Nephron progenitor cell (in vitro differentiated cells): Measurements from ENCODE around the gene FXYD4.
"Not testable (repeated sequence)": the region's sequence is repeated elsewhere in the genome, so short reads cannot be mapped to it uniquely, and the experiment has no call there.

Experiments used
- DNase-seq: peaks from one replicate; pipeline ENCODE4 v3.0.0; 2021
- H3K27ac Mint-ChIP-seq: 2 replicates; pipeline ENCODE4 v1.8.0; 2021; ENCODE audit warnings: mild to moderate bottlenecking, moderate library complexity, mixed read lengths
- H3K27me3 Mint-ChIP-seq: 2 replicates; pipeline ENCODE4 v1.8.0; 2021; ENCODE audit warnings: mild to moderate bottlenecking, low read depth, mixed read lengths; ENCODE audit not compliant: poor library complexity
- H3K36me3 Mint-ChIP-seq: 2 replicates; pipeline ENCODE4 v1.8.0; 2021; ENCODE audit warnings: low read depth, mixed read lengths
- H3K4me1 Mint-ChIP-seq: 2 replicates; pipeline ENCODE4 v1.8.0; 2021; ENCODE audit warnings: mixed read lengths
- H3K4me3 Mint-ChIP-seq: 2 replicates; pipeline ENCODE4 v1.8.0; 2021; ENCODE audit warnings: mild to moderate bottlenecking, moderate library complexity, mixed read lengths
- H3K9me3 Mint-ChIP-seq: 2 replicates; pipeline ENCODE4 v1.8.0; 2021; ENCODE audit warnings: mild to moderate bottlenecking, moderate library complexity, mixed read lengths
- CTCF ChIP-seq: fragments of 200-600 bp; sonication (generic); IDR thresholded peaks from 2 replicates; pipeline ENCODE4 v1.5.0; 2021; ENCODE audit warnings: antibody characterized with exemption

FXYD4 gene

GRCh38 chr10:43336641-43337318, 34.7 kb upstream of the FXYD4 start:
- Mint-ChIP-seq H3K36me3 (no peaks in the 10 kb centered on the region), H3K27me3 (peaks cover 40% of the 10 kb centered on the region), H3K27ac (no peak overlapping the region), H3K4me1 (peaks cover 40% of the 10 kb centered on the region), H3K4me3 (no peak overlapping the region), H3K9me3 (peaks cover 8% of the 10 kb centered on the region)
- DNase-seq: no peak
- no peak for TF ChIP-seq CTCF

- Mint-ChIP-seq H3K4me1 (peaks cover 32% of the 10 kb centered on the region), H3K27me3 (peaks cover 40% of the 10 kb centered on the region)
- not testable (repeated sequence) for H3K27ac Mint-ChIP-seq, H3K4me3 Mint-ChIP-seq, H3K9me3 Mint-ChIP-seq, H3K36me3 Mint-ChIP-seq, DNase-seq
These were observed 33.9 kb upstream of the FXYD4 start for GRCh38 chr10:43337536-43337935.

- TF ChIP-seq CTCF: no peak
- no peak for DNase-seq
- Mint-ChIP-seq H3K36me3 (no peaks in the 10 kb centered on the region), H3K27ac (no peak overlapping the region), H3K9me3 (peaks cover under 1% of the 10 kb centered on the region), H3K4me3 (no peak overlapping the region), H3K27me3 (peaks cover 40% of the 10 kb centered on the region), H3K4me1 (peaks cover 26% of the 10 kb centered on the region)
These were observed 33.3 kb upstream of the FXYD4 start for GRCh38 chr10:43338117-43338516.

- Mint-ChIP-seq H3K9me3 (no peaks in the 10 kb centered on the region), H3K27me3 (peaks cover 40% of the 10 kb centered on the region), H3K36me3 (no peaks in the 10 kb centered on the region), H3K4me1 (peaks cover 32% of the 10 kb centered on the region), H3K4me3 (no peak overlapping the region), H3K27ac (peak overlapping the region; percentile 63)
- no peak for DNase-seq
- TF ChIP-seq CTCF: no peak
These were observed 32.3 kb upstream of the FXYD4 start for GRCh38 chr10:43339136-43339535.

GRCh38 chr10:43340101-43340500, 31.3 kb upstream of the FXYD4 start:
- peaks cover 35% of the 10 kb centered on the region for H3K4me1 Mint-ChIP-seq
- no peak for DNase-seq
- H3K27me3 Mint-ChIP-seq: peaks cover 36% of the 10 kb centered on the region
- H3K9me3 Mint-ChIP-seq: no peaks in the 10 kb centered on the region
- no peak for TF ChIP-seq CTCF
- H3K4me3 Mint-ChIP-seq: no peak overlapping the region
- H3K36me3 Mint-ChIP-seq: no peaks in the 10 kb centered on the region
- H3K27ac Mint-ChIP-seq: peak overlapping the region; percentile 45

GRCh38 chr10:43340619-43341018, 30.8 kb upstream of the FXYD4 start:
- Mint-ChIP-seq H3K4me3 (no peak overlapping the region), H3K27ac (peak overlapping the region; percentile 45), H3K9me3 (no peaks in the 10 kb centered on the region), H3K27me3 (peaks cover 36% of the 10 kb centered on the region), H3K4me1 (peaks cover 35% of the 10 kb centered on the region), H3K36me3 (no peaks in the 10 kb centered on the region)
- TF ChIP-seq CTCF: no peak
- DNase-seq: no peak
